ENCODE measurements around the gene CENPX.

Gene CENPX

GRCh38 chr17:82020572-82021106, 2.0 kb downstream of the CENPX start:
- H3K36me3 ChIP-seq (replicated peaks; ENCODE audit: low read depth, low read length): no peaks in the 10 kb centered on the region
- no peaks in the 10 kb centered on the region for H3K9me3 ChIP-seq (ENCODE audit: insufficient read depth, low read length)
- H3K27ac ChIP-seq (ENCODE audit: low read length): no peak overlapping the region
- peaks cover 15% of the 10 kb centered on the region for H3K79me2 ChIP-seq (ENCODE audit: low read length)
- H3K4me3 ChIP-seq (ENCODE audit: low read length): peak overlapping the region; percentile 100
- no peak for TF ChIP-seq CTCF (IDR thresholded peaks at IDR 0.05; ENCODE audit: low read depth, low read length)
- no peak for TF ChIP-seq EZH2phosphoT487 (IDR thresholded peaks at IDR 0.05; ENCODE audit: low read depth)
- H4K20me1 ChIP-seq (ENCODE audit: insufficient read depth, low read length): peaks cover 13% of the 10 kb centered on the region
- H3K4me1 ChIP-seq (ENCODE audit: low read length): peaks cover 19% of the 10 kb centered on the region
- H3K4me2 ChIP-seq (ENCODE audit: low read length): peak overlapping the region; percentile 99
- H3K27me3 ChIP-seq (ENCODE audit: low read depth, low read length): no peaks in the 10 kb centered on the region
- H3K9ac ChIP-seq (ENCODE audit: low read length): peak overlapping the region; percentile 97; the same call in 1 of the 2 replicates
- no peak overlapping the region for H2AFZ ChIP-seq (ENCODE audit: low read depth, low read length)

- Histone ChIP-seq H3K4me2 (ENCODE audit: low read length) (no peak overlapping the region), H3K4me1 (ENCODE audit: low read length) (peaks cover 19% of the 10 kb centered on the region), H3K27me3 (ENCODE audit: low read depth, low read length) (no peaks in the 10 kb centered on the region), H3K27ac (ENCODE audit: low read length) (no peak overlapping the region), H4K20me1 (ENCODE audit: insufficient read depth, low read length) (peaks cover 13% of the 10 kb centered on the region), H3K4me3 (ENCODE audit: low read length) (no peak overlapping the region), H3K79me2 (ENCODE audit: low read length) (peaks cover 15% of the 10 kb centered on the region), H2AFZ (ENCODE audit: low read depth, low read length) (no peak overlapping the region), H3K9me3 (ENCODE audit: insufficient read depth, low read length) (no peaks in the 10 kb centered on the region), H3K9ac (ENCODE audit: low read length) (no peak overlapping the region), H3K36me3 (replicated peaks; ENCODE audit: low read depth, low read length) (no peaks in the 10 kb centered on the region)
- TF ChIP-seq CTCF (IDR thresholded peaks at IDR 0.05; ENCODE audit: low read depth, low read length): peak; percentile 80
- TF ChIP-seq EZH2phosphoT487 (IDR thresholded peaks at IDR 0.05; ENCODE audit: low read depth): no peak
Observed at GRCh38 chr17:82019690-82020571, 2.7 kb downstream of the CENPX start.

- Histone ChIP-seq H3K4me2 (ENCODE audit: low read length) (no peak overlapping the region), H3K36me3 (replicated peaks; ENCODE audit: low read depth, low read length) (no peaks in the 10 kb centered on the region), H3K79me2 (ENCODE audit: low read length) (peaks cover 15% of the 10 kb centered on the region), H3K4me1 (ENCODE audit: low read length) (peaks cover 15% of the 10 kb centered on the region), H3K27me3 (ENCODE audit: low read depth, low read length) (no peaks in the 10 kb centered on the region), H4K20me1 (ENCODE audit: insufficient read depth, low read length) (peaks cover 13% of the 10 kb centered on the region), H3K4me3 (ENCODE audit: low read length) (no peak overlapping the region), H3K9me3 (ENCODE audit: insufficient read depth, low read length) (no peaks in the 10 kb centered on the region), H3K9ac (ENCODE audit: low read length) (no peak overlapping the region), H3K27ac (ENCODE audit: low read length) (no peak overlapping the region), H2AFZ (ENCODE audit: low read depth, low read length) (no peak overlapping the region)
- TF ChIP-seq EZH2phosphoT487 (IDR thresholded peaks at IDR 0.05; ENCODE audit: low read depth) (no peak), CTCF (IDR thresholded peaks at IDR 0.05; ENCODE audit: low read depth, low read length) (no peak)
Observed at GRCh38 chr17:82018989-82019689, 3.5 kb downstream of the CENPX start.

Data from OCI-LY3 (cell line).